Adrenal gland (tissue), 12 donors: ENCODE results near the gene DLG2. TPM values are rescaled to one million over a fixed set of nuclear protein-coding genes. Genes with fewer than 3 reads are reported as not detected.
"Not testable (repeated sequence)": the region's sequence is repeated elsewhere in the genome, so short reads cannot be mapped to it uniquely, and the experiment has no call there.

Source experiments
- DNase-seq, 7 donors: peaks; one replicate each; pipeline ENCODE4 v3.0.0-alpha.2; 2019 to 2020
- H3K27ac ChIP-seq, 5 donors: fragments of 200-600 bp; sonication (generic) in 4 of 5; 1 replicate in 3 of 5; 2 replicates in 2 of 5; pipeline versions ENCODE4 v1.5.1 to v1.8.0; 2016 to 2020; ENCODE audit warnings: mild to moderate bottlenecking in 1 of 5
- H3K27me3 ChIP-seq: fragments of 200-600 bp; 2 replicates; pipeline ENCODE4 v1.8.0; 2021
- H3K36me3 ChIP-seq, 2 donors: fragments of 200-600 bp; replicated peaks in 1 of 2; 1 replicate in 1 of 2; 2 replicates in 1 of 2; pipeline versions ENCODE4 v1.5.1 to v1.8.0; 2018 to 2022
- H3K4me1 ChIP-seq, 2 donors: fragments of 200-600 bp; replicated peaks in 1 of 2; 1 replicate in 1 of 2; 2 replicates in 1 of 2; pipeline versions ENCODE4 v1.5.1 to v1.8.0; 2018 to 2021
- H3K4me3 ChIP-seq, 4 donors: fragments of 200-600 bp; sonication (generic) in 3 of 4; one replicate each; pipeline ENCODE4 v1.5.1; 2016 to 2018
- H3K9me3 ChIP-seq, 3 donors: fragments of 200-600 bp; sonication (generic) in 1 of 3; replicated peaks in 1 of 3; 1 replicate in 2 of 3; 2 replicates in 1 of 3; pipeline versions ENCODE4 v1.5.1 to v1.8.0; 2016 to 2021
- CTCF ChIP-seq, 6 experiments: fragments of 450-650 bp in 4 of 6; fragments of 200-600 bp in 2 of 6; sonication (generic) in 1 of 6; IDR thresholded peaks; 1 replicate in 5 of 6; 2 replicates in 1 of 6; pipeline versions ENCODE4 v1.5.1 to v1.8.0; 2016 to 2021; ENCODE audit warnings: antibody characterized with exemption in 6 of 6, mild to moderate bottlenecking in 2 of 6, moderate library complexity in 1 of 6
- POLR2A ChIP-seq, 2 donors: fragments of 450-650 bp; IDR thresholded peaks; one replicate each; pipeline ENCODE4 v1.6.1; 2017; ENCODE audit warnings: antibody characterized with exemption in 2 of 2, mild to moderate bottlenecking in 2 of 2, moderate library complexity in 1 of 2
- WGBS, 4 donors: extraction: QIAGEN DNeasy Blood & Tissue Kit in 2 of 4; methylation state at CpG; one replicate each; pipeline versions ENCODE4 v1.1.5 to v1.1.7; 2013 to 2017; 5-methylcytosine and 5-hydroxymethylcytosine counted together
- intact Hi-C, 2 donors: fragments of 100-400 bp; cut with DNase I; formaldehyde crosslinking; loops; one replicate each; pipeline versions ENCODE4 v1.14.1 to v1.15.0; 2022 to 2023
- polyA plus RNA-seq, 3 donors: library from polyadenylated mRNA; stranded (reverse); fragments of 200-250 nt in 2 of 3; fragments of 350-450 nt in 1 of 3; fragmentation: Illumina TruSeq in 1 of 3; extraction: RNeasy Lipid Tissue Mini Kit (QIAGEN cat#74804) in 1 of 3; gene quantifications; one replicate each; pipeline ENCODE4 v1.2.3, GENCODE V29; 2013 to 2014
- total RNA-seq, 9 donors: library from RNA; depleted of rRNA in 4 of 9; stranded (reverse); fragments of >200 nt in 4 of 9; fragments of 120-200 nt in 1 of 9; fragmentation: NEBNext Ultra II Directional in 1 of 9; extraction: Animal tissue kit (Norgen Biotek cat#: 25700) in 1 of 9; gene quantifications; one replicate each; pipeline versions ENCODE4 v1.1.0 to v1.2.4, GENCODE V29; 2013 to 2023
- donor health status: healthy with polysubstance abuse.
- donor health status: Bipolar disorder and iron deficiency.
- donor health status: DM: yes; HTN: yes; CAD: no.
- donor health status: DM: no; HTN: no; CAD: no.
- donor health status: DM: no; HTN: no; CAD: no.
- donor health status: DM: yes; HTN: yes; CAD: no.

DLG2 gene
- total and polyA plus RNA-seq, 12 donors = 8.3 to 101 (median 37.5) TPM

GRCh38 chr11:84319863-84320262 lies 1307.3 kb downstream of the DLG2 start:
- H3K27me3 ChIP-seq = no peaks in the 10 kb centered on the region
- H3K36me3 ChIP-seq = no peaks in the 10 kb centered on the region
- H3K4me1 ChIP-seq = no peaks in the 10 kb centered on the region
- WGBS, 4 donors = 62 to 84% (median 77%) methylated on average over 2 of the region's 2 CpGs
- no peaks in the 10 kb centered on the region for H3K9me3 ChIP-seq
- no peak overlapping the region for H3K4me3 ChIP-seq
- no peak overlapping the region for H3K27ac ChIP-seq
- intact Hi-C loops = no loop called here
- TF ChIP-seq POLR2A (IDR thresholded peaks at IDR 0.05) (no peak), CTCF (IDR thresholded peaks at IDR 0.05) (no peak)
- no peak for DNase-seq

- peaks cover 0 to 8% of the 10 kb centered on the region in 2 donors for H3K4me1 ChIP-seq
- TF ChIP-seq CTCF (IDR thresholded peaks at IDR 0.05) = no peak
- peak; percentile 19 to 68 for TF ChIP-seq POLR2A (IDR thresholded peaks at IDR 0.05)
- DNase-seq = peak; percentile 50 to 86 (median 68)
- H3K36me3 ChIP-seq = no peaks in the 10 kb centered on the region
- no peaks in the 10 kb centered on the region for H3K9me3 ChIP-seq
- H3K4me3 ChIP-seq = peak overlapping the region in 2 of 4 donors; percentile 20 to 45
- H3K27ac ChIP-seq = peak overlapping the region in 2 of 5 donors; percentile 22 to 41
- 45 to 59% (median 55%) methylated on average over 8 to 15 of the region's 15 CpGs for WGBS, 4 donors
- H3K27me3 ChIP-seq = no peaks in the 10 kb centered on the region
- intact Hi-C loops = no loop called here
These were observed 1310.1 kb downstream of the DLG2 start for GRCh38 chr11:84316866-84317555.

GRCh38 chr11:84313830-84314359 lies 1313.2 kb downstream of the DLG2 start:
- intact Hi-C loops = no loop called here
- TF ChIP-seq POLR2A (IDR thresholded peaks at IDR 0.05) (no peak), CTCF (IDR thresholded peaks at IDR 0.05) (no peak)
- H3K27ac ChIP-seq = peak overlapping the region in 1 of 5 donors; percentile 58
- no peak for DNase-seq
- no peaks in the 10 kb centered on the region for H3K36me3 ChIP-seq
- H3K27me3 ChIP-seq = no peaks in the 10 kb centered on the region
- H3K4me1 ChIP-seq = peaks cover 0 to 35% of the 10 kb centered on the region in 2 donors
- peak overlapping the region in 1 of 4 donors; percentile 45 for H3K4me3 ChIP-seq
- WGBS, 4 donors = 64 to 71% (median 66%) methylated on average over 4 of the region's 4 CpGs
- no peaks in the 10 kb centered on the region for H3K9me3 ChIP-seq

- no peaks in the 10 kb centered on the region for H3K36me3 ChIP-seq
- peaks cover 0 to 35% of the 10 kb centered on the region in 2 donors for H3K4me1 ChIP-seq
- H3K27ac ChIP-seq = peak overlapping the region in 1 of 5 donors; percentile 11
- no peak for TF ChIP-seq POLR2A (IDR thresholded peaks at IDR 0.05)
- no peak for TF ChIP-seq CTCF (IDR thresholded peaks at IDR 0.05)
- WGBS, 4 donors = 61 to 73% (median 69%) methylated on average over 1 of the region's 1 CpG
- H3K27me3 ChIP-seq = no peaks in the 10 kb centered on the region
- intact Hi-C loops = no loop called here
- no peaks in the 10 kb centered on the region for H3K9me3 ChIP-seq
- no peak overlapping the region for H3K4me3 ChIP-seq
- DNase-seq = no peak
These were observed 1316.9 kb downstream of the DLG2 start for GRCh38 chr11:84310268-84310667.

- H3K36me3 ChIP-seq, H3K9me3 ChIP-seq, DNase-seq, intact Hi-C loops, H3K27ac ChIP-seq, H3K4me3 ChIP-seq, H3K27me3 ChIP-seq: not testable (repeated sequence)
- H3K4me1 ChIP-seq = peaks cover 0 to 27% of the 10 kb centered on the region in 2 donors
- WGBS, 4 donors = 96 to 100% (median 97%) methylated on average over 2 to 33 of the region's 33 CpGs
These were observed 1318.7 kb downstream of the DLG2 start for GRCh38 chr11:84308491-84308890.
